SK-N-MC (cell line): ENCODE results near the gene TAS2R16.

Source experiments
- DNase-seq: peaks from one replicate; pipeline ENCODE4 v3.0.0-alpha.2; 2011; ENCODE audit warnings: low read depth, low spot score
- H3K27ac ChIP-seq: fragments of 200-600 bp; sonication (generic); 2 replicates; pipeline ENCODE4 v1.5.1; 2016; ENCODE audit warnings: mixed run types
- H3K36me3 ChIP-seq: fragments of 200-600 bp; sonication (generic); 2 replicates; pipeline ENCODE4 v1.6.1; 2017; ENCODE audit warnings: antibody characterized with exemption, low read length, mixed read lengths; ENCODE audit not compliant: insufficient read depth
- H3K4me3 ChIP-seq: fragments of 200-600 bp; sonication (generic); 2 replicates; pipeline ENCODE4 v1.5.1; 2016
- H3K9ac ChIP-seq: fragments of 200-600 bp; sonication (generic); 2 replicates; pipeline ENCODE4 v1.8.0; 2017; ENCODE audit warnings: mixed run types, mixed read lengths; ENCODE audit not compliant: insufficient read length
- H3K9me3 ChIP-seq: fragments of 200-600 bp; sonication (generic); 2 replicates; pipeline ENCODE4 v1.6.1; 2017; ENCODE audit warnings: low read depth, mild to moderate bottlenecking, antibody characterized with exemption, low read length, moderate library complexity, mixed read lengths
- EZH2 ChIP-seq: fragments of 200-600 bp; sonication (generic); IDR thresholded peaks from one replicate; pipeline ENCODE4 v1.6.1; 2017; ENCODE audit warnings: antibody characterized with exemption
- FOXP2 ChIP-seq: optimal IDR thresholded peaks from 2 replicates; pipeline ENCODE3; 2011; ENCODE audit warnings: mild to moderate bottlenecking, moderate library complexity; ENCODE audit not compliant: insufficient read depth; ENCODE audit errors: extremely low read length, control extremely low read depth
- POLR2AphosphoS5 ChIP-seq: IDR thresholded peaks from 2 replicates; pipeline ENCODE4 v1.6.1; 2012; ENCODE audit warnings: mild to moderate bottlenecking, low read depth, low read length, borderline replicate concordance

The TAS2R16 gene

DNA sequence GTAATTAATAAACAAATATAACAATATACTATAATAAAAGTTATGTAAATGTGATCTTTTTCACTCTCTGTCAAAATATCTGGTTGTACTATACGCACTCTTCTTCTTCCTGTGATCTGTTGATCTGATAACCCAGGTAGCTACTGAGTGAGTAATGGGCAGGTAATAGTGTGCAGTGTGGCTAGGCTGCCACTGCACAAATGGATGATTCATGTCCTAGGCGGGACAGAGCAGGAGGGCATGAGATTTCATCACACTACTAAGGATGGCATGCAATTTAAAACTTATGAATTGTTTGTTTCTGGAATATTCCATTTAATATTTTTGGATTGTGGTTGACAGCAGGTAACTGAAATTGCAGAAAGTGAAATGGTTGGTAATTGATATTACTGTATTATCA lies 44.5 kb downstream of the TAS2R16 start:
- H3K4me3 ChIP-seq = no peak overlapping the region
- no peak overlapping the region for H3K27ac ChIP-seq
- DNase-seq = no peak
- TF ChIP-seq FOXP2 = no peak
- TF ChIP-seq EZH2 = no peak
- no peak for TF ChIP-seq POLR2AphosphoS5
- no peaks in the 10 kb centered on the region for H3K36me3 ChIP-seq
- H3K9ac ChIP-seq = no peak overlapping the region
- H3K9me3 ChIP-seq = no peaks in the 10 kb centered on the region

DNA sequence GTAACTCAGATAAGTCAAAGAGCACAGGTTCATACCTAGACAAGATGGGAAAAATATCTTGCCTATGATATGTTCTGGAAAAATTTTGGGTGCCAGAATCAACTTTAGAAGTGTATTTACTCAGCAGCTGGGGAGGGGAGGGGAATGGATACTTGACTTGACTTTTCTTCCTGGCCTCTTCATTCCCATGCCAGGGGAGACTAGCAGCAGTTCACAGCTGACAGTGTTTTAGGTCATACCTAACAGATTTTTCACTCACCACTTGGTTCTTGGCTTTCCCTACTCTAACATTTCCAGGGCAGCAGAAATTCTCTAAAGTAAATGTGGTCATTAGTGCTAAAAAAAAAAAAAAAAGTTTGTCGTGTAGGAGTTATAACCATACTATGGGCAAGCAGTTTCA lies 46.3 kb downstream of the TAS2R16 start:
- no peaks in the 10 kb centered on the region for H3K36me3 ChIP-seq
- no peak overlapping the region for H3K4me3 ChIP-seq
- H3K9me3 ChIP-seq = no peaks in the 10 kb centered on the region
- H3K27ac ChIP-seq = no peak overlapping the region
- TF ChIP-seq FOXP2 (no peak), POLR2AphosphoS5 (no peak), EZH2 (no peak)
- no peak for DNase-seq
- H3K9ac ChIP-seq = no peak overlapping the region
